Measurements from ENCODE around the gene PDE4B. TPM values are rescaled to one million over a fixed set of nuclear protein-coding genes. Genes with fewer than 3 reads are reported as not detected.
"Not testable (repeated sequence)": the region's sequence is repeated elsewhere in the genome, so short reads cannot be mapped to it uniquely, and the experiment has no call there.

PDE4B gene
- total and polyA plus RNA-seq, 3 experiments from 2014 or later: 29.7 to 34.5 (median 31.4) TPM

GRCh38 chr1:66046415-66046814, 253.7 kb downstream of the PDE4B start:
- CTCF ChIA-PET: no interaction called here
- no peaks in the 10 kb centered on the region for H3K36me3 ChIP-seq (ENCODE audit: insufficient read depth, low read length)

GRCh38 chr1:66048011-66048410, 255.3 kb downstream of the PDE4B start:
- H3K36me3 ChIP-seq (ENCODE audit: insufficient read depth, low read length): no peaks in the 10 kb centered on the region
- Mint-ChIP-seq H3K27me3 (peaks cover 3 to 29% of the 10 kb centered on the region in 2 donors), H3K27ac (no peak overlapping the region), H3K9me3 (no peaks in the 10 kb centered on the region), H3K4me3 (no peak overlapping the region), H3K4me1 (no peaks in the 10 kb centered on the region), H3K36me3 (no peaks in the 10 kb centered on the region)
- no peak overlapping the region for H3K4me3 ChIP-seq (ENCODE audit: low read length)
- H3K4me1 ChIP-seq (ENCODE audit: insufficient read depth, low read length): no peaks in the 10 kb centered on the region
- ChIA-PET POLR2A (no interaction called here), CTCF (no interaction called here)
- DNase-seq: no peak
- H3K27me3 ChIP-seq (ENCODE audit: insufficient read depth, low read length, poor library complexity, severe bottlenecking): no peaks in the 10 kb centered on the region
- no peaks in the 10 kb centered on the region for H3K9me3 ChIP-seq (ENCODE audit: low read length)
- H3K27ac ChIP-seq (ENCODE audit: low read depth, low read length): no peak overlapping the region

More at GRCh38 chr1:66046415-66046814, 253.7 kb downstream of the PDE4B start:
- no peak for DNase-seq
- no peaks in the 10 kb centered on the region for H3K36me3 Mint-ChIP-seq
- H3K4me3 Mint-ChIP-seq: no peak overlapping the region
- H3K27me3 Mint-ChIP-seq: peaks cover 5 to 22% of the 10 kb centered on the region in 2 donors
- Histone ChIP-seq H3K4me1 (ENCODE audit: insufficient read depth, low read length) (no peaks in the 10 kb centered on the region), H3K27me3 (ENCODE audit: insufficient read depth, low read length, poor library complexity, severe bottlenecking) (no peaks in the 10 kb centered on the region), H3K4me3 (ENCODE audit: low read length) (no peak overlapping the region), H3K27ac (ENCODE audit: low read depth, low read length) (no peak overlapping the region), H3K9me3 (ENCODE audit: low read length) (no peaks in the 10 kb centered on the region)
- no peaks in the 10 kb centered on the region for H3K4me1 Mint-ChIP-seq
- no peak overlapping the region for H3K27ac Mint-ChIP-seq
- H3K9me3 Mint-ChIP-seq: no peaks in the 10 kb centered on the region
- POLR2A ChIA-PET: no interaction called here

- H3K9me3 ChIP-seq (ENCODE audit: low read length): no peaks in the 10 kb centered on the region
- DNase-seq: no peak
- no peaks in the 10 kb centered on the region for H3K36me3 Mint-ChIP-seq
These were observed 257.4 kb downstream of the PDE4B start for GRCh38 chr1:66050123-66050522.

GRCh38 chr1:66050633-66051032, 257.9 kb downstream of the PDE4B start:
- no peak overlapping the region for H3K27ac Mint-ChIP-seq
- Histone ChIP-seq H3K4me1 (ENCODE audit: insufficient read depth, low read length) (no peaks in the 10 kb centered on the region), H3K4me3 (ENCODE audit: low read length) (no peak overlapping the region), H3K36me3 (ENCODE audit: insufficient read depth, low read length) (no peaks in the 10 kb centered on the region), H3K27ac (ENCODE audit: low read depth, low read length) (no peak overlapping the region), H3K9me3 (ENCODE audit: low read length) (no peaks in the 10 kb centered on the region), H3K27me3 (ENCODE audit: insufficient read depth, low read length, poor library complexity, severe bottlenecking) (no peaks in the 10 kb centered on the region)
- H3K36me3 Mint-ChIP-seq: no peaks in the 10 kb centered on the region
- peaks cover 4 to 30% of the 10 kb centered on the region in 2 donors for H3K27me3 Mint-ChIP-seq
- no peaks in the 10 kb centered on the region for H3K9me3 Mint-ChIP-seq
- ChIA-PET POLR2A (no interaction called here), CTCF (no interaction called here)
- no peaks in the 10 kb centered on the region for H3K4me1 Mint-ChIP-seq
- DNase-seq: no peak
- no peak overlapping the region for H3K4me3 Mint-ChIP-seq

More at GRCh38 chr1:66050123-66050522, 257.4 kb downstream of the PDE4B start:
- H3K27me3 ChIP-seq (ENCODE audit: insufficient read depth, low read length, poor library complexity, severe bottlenecking): no peaks in the 10 kb centered on the region
- Mint-ChIP-seq H3K4me3 (no peak overlapping the region), H3K27me3 (peaks cover 4 to 32% of the 10 kb centered on the region in 2 donors), H3K27ac (no peak overlapping the region), H3K9me3 (no peaks in the 10 kb centered on the region), H3K4me1 (no peaks in the 10 kb centered on the region)
- ChIA-PET POLR2A (no interaction called here), CTCF (no interaction called here)
- no peak overlapping the region for H3K27ac ChIP-seq (ENCODE audit: low read depth, low read length)
- H3K36me3 ChIP-seq (ENCODE audit: insufficient read depth, low read length): no peaks in the 10 kb centered on the region
- H3K4me1 ChIP-seq (ENCODE audit: insufficient read depth, low read length): no peaks in the 10 kb centered on the region
- no peak overlapping the region for H3K4me3 ChIP-seq (ENCODE audit: low read length)

- Histone ChIP-seq H3K36me3 (ENCODE audit: insufficient read depth, low read length) (no peaks in the 10 kb centered on the region), H3K4me1 (ENCODE audit: insufficient read depth, low read length) (no peaks in the 10 kb centered on the region), H3K4me3 (ENCODE audit: low read length) (no peak overlapping the region), H3K27me3 (ENCODE audit: insufficient read depth, low read length, poor library complexity, severe bottlenecking) (no peaks in the 10 kb centered on the region), H3K9me3 (ENCODE audit: low read length) (no peaks in the 10 kb centered on the region), H3K27ac (ENCODE audit: low read depth, low read length) (no peak overlapping the region)
- DNase-seq: no peak
- POLR2A ChIA-PET: no interaction called here
- Mint-ChIP-seq H3K36me3 (no peaks in the 10 kb centered on the region), H3K4me3 (no peak overlapping the region), H3K4me1 (no peaks in the 10 kb centered on the region), H3K9me3 (peaks cover 3 to 7% (median 6%) of the 10 kb centered on the region in 5 donors), H3K27me3 (peaks cover 8 to 20% of the 10 kb centered on the region in 2 donors), H3K27ac (no peak overlapping the region)
- CTCF ChIA-PET: no interaction called here
These were observed 262.4 kb downstream of the PDE4B start for GRCh38 chr1:66055092-66055491.

- H3K4me1 Mint-ChIP-seq; H3K36me3 Mint-ChIP-seq; H3K4me1 ChIP-seq (ENCODE audit: insufficient read depth, low read length); H3K4me3 ChIP-seq (ENCODE audit: low read length); H3K36me3 ChIP-seq (ENCODE audit: insufficient read depth, low read length); H3K9me3 Mint-ChIP-seq; POLR2A ChIA-PET; H3K27ac ChIP-seq (ENCODE audit: low read depth, low read length); CTCF ChIA-PET; H3K9me3 ChIP-seq (ENCODE audit: low read length); H3K27ac Mint-ChIP-seq; H3K27me3 ChIP-seq (ENCODE audit: insufficient read depth, low read length, poor library complexity, severe bottlenecking); DNase-seq; H3K4me3 Mint-ChIP-seq: not testable (repeated sequence)
- H3K27me3 Mint-ChIP-seq: peaks cover 10 to 31% of the 10 kb centered on the region in 2 donors
These were observed 264.8 kb downstream of the PDE4B start for GRCh38 chr1:66057448-66057847.

GRCh38 chr1:66058558-66058957, 265.9 kb downstream of the PDE4B start:
- no peaks in the 10 kb centered on the region for H3K9me3 ChIP-seq (ENCODE audit: low read length)
- no peak overlapping the region for H3K4me3 ChIP-seq (ENCODE audit: low read length)
- H3K27ac ChIP-seq (ENCODE audit: low read depth, low read length): no peak overlapping the region
- ChIA-PET CTCF (no interaction called here), POLR2A (no interaction called here)
- no peak overlapping the region for H3K4me3 Mint-ChIP-seq
- H3K27ac Mint-ChIP-seq: no peak overlapping the region
- H3K9me3 Mint-ChIP-seq: peaks cover 3 to 7% (median 6%) of the 10 kb centered on the region in 5 donors
- DNase-seq: no peak
- no peaks in the 10 kb centered on the region for H3K4me1 ChIP-seq (ENCODE audit: insufficient read depth, low read length)
- no peaks in the 10 kb centered on the region for H3K4me1 Mint-ChIP-seq
- no peaks in the 10 kb centered on the region for H3K27me3 ChIP-seq (ENCODE audit: insufficient read depth, low read length, poor library complexity, severe bottlenecking)
- H3K27me3 Mint-ChIP-seq: peaks cover 7 to 25% of the 10 kb centered on the region in 2 donors
- H3K36me3 ChIP-seq (ENCODE audit: insufficient read depth, low read length): no peaks in the 10 kb centered on the region
- no peaks in the 10 kb centered on the region for H3K36me3 Mint-ChIP-seq

GRCh38 chr1:66067219-66067618, 274.5 kb downstream of the PDE4B start:
- H3K4me3 Mint-ChIP-seq; H3K36me3 Mint-ChIP-seq; H3K4me3 ChIP-seq (ENCODE audit: low read length); H3K27ac ChIP-seq (ENCODE audit: low read depth, low read length); H3K9me3 ChIP-seq (ENCODE audit: low read length); H3K27me3 ChIP-seq (ENCODE audit: insufficient read depth, low read length, poor library complexity, severe bottlenecking); H3K9me3 Mint-ChIP-seq; CTCF ChIA-PET; H3K4me1 Mint-ChIP-seq; H3K36me3 ChIP-seq (ENCODE audit: insufficient read depth, low read length); DNase-seq; H3K27ac Mint-ChIP-seq; POLR2A ChIA-PET; H3K4me1 ChIP-seq (ENCODE audit: insufficient read depth, low read length): not testable (repeated sequence)
- H3K27me3 Mint-ChIP-seq: peaks cover 0 to 38% of the 10 kb centered on the region in 2 donors

All from CD8-positive, alpha-beta memory T cell (primary cell).